ENCODE measurements around the gene BAIAP2L1. TPM values are rescaled to one million over a fixed set of nuclear protein-coding genes. Genes with fewer than 3 reads are reported as not detected.

Gene BAIAP2L1
- polyA plus RNA-seq, 1 donor (not counting 4 experiments of a cell fraction or from before 2014, with no cell fraction given) = 41.7 TPM

DNA sequence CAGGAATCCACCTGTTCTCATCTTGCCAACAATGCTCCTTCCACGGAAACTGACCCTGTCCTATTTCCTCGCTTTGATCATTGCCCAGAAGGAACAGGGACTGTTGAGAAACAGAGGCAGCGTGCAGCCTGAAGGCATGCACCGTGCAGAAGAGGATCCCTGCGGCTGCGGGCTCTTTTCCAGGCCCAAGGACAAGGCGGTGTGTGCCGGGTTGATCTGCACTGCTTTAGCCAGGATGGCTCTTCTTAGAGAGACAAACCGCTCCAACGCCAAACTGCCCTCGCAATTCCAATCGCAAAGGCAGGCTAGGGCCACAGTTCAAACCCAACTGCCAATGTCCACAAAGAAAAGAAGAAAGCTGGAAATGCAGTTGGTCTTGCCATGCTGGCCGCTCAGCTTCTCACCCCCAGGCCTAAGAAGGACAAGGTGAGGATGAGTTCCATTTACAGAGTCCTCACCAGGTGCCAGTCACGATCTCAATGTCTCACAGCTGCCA, 92.9 kb downstream of the BAIAP2L1 start:
- DNase-seq (ENCODE audit: low read depth, low spot score) (no peak), FAIRE-seq (no peak)
- H3K9ac ChIP-seq (ENCODE audit: control insufficient read depth, extremely low read depth, insufficient read depth, low read length) = no peak overlapping the region
- dilution Hi-C loops (cut with MboI; ENCODE audit: extremely low pct_ligation_motif_present, low sequenced_read_pairs) = no loop called here
- TF ChIP-seq EZH2 (IDR thresholded peaks at IDR 0.05; ENCODE audit: low read length) (no peak), CTCF (optimal IDR thresholded peaks at IDR 0.05 in 1 of 3, IDR thresholded peaks at IDR 0.05 in 1 of 3, conservative IDR thresholded peaks at IDR 0.05 in 1 of 3; ENCODE audit: extremely low read depth in 1 of 3, insufficient read depth in 2 of 3, low read length in 3 of 3) (no peak)
- H2AFZ ChIP-seq (ENCODE audit: control insufficient read depth, low read length) = no peak overlapping the region
- peaks cover 38 to 42% of the 10 kb centered on the region in 2 experiments for H3K36me3 ChIP-seq (ENCODE audit: control insufficient read depth in 2 of 2, extremely low read depth in 1 of 2, insufficient read depth in 2 of 2, low read length in 2 of 2)
- no peak overlapping the region for H3K4me2 ChIP-seq (ENCODE audit: control insufficient read depth, extremely low read depth, insufficient read depth, low read depth, low read length)
- no peak overlapping the region for H3K4me3 ChIP-seq (ENCODE audit: control insufficient read depth in 2 of 3, extremely low read depth in 1 of 3, insufficient read depth in 2 of 3, low read depth in 1 of 3, low read length in 3 of 3)
- H3K9me3 ChIP-seq (ENCODE audit: control insufficient read depth, low read depth, low read length) = no peaks in the 10 kb centered on the region
- H3K79me2 ChIP-seq (ENCODE audit: control insufficient read depth, insufficient read depth, low read length) = peaks cover 2% of the 10 kb centered on the region
- H3K9me1 ChIP-seq (ENCODE audit: control insufficient read depth, extremely low read depth, insufficient read depth, low read length) = no peaks in the 10 kb centered on the region
- H3K27ac ChIP-seq (ENCODE audit: control insufficient read depth, insufficient read depth, low read length) = no peak overlapping the region
- H3K4me1 ChIP-seq (ENCODE audit: control insufficient read depth, extremely low read depth, insufficient read depth, low read length) = no peaks in the 10 kb centered on the region
- no peaks in the 10 kb centered on the region for H4K20me1 ChIP-seq (ENCODE audit: control insufficient read depth, extremely low read depth, insufficient read depth, low read length)
- H3K27me3 ChIP-seq (ENCODE audit: control insufficient read depth, extremely low read depth, insufficient read depth, low read length) = no peaks in the 10 kb centered on the region

GRCh38 chr7:98305951-98306535, 94.8 kb downstream of the BAIAP2L1 start:
- TF ChIP-seq CTCF (optimal IDR thresholded peaks at IDR 0.05 in 1 of 3, IDR thresholded peaks at IDR 0.05 in 1 of 3, conservative IDR thresholded peaks at IDR 0.05 in 1 of 3; ENCODE audit: extremely low read depth in 1 of 3, insufficient read depth in 2 of 3, low read length in 3 of 3) (no peak), EZH2 (IDR thresholded peaks at IDR 0.05; ENCODE audit: low read length) (no peak)
- no peak overlapping the region for H3K27ac ChIP-seq (ENCODE audit: control insufficient read depth, insufficient read depth, low read length)
- H3K4me1 ChIP-seq (ENCODE audit: control insufficient read depth, extremely low read depth, insufficient read depth, low read length) = no peaks in the 10 kb centered on the region
- no peaks in the 10 kb centered on the region for H3K9me3 ChIP-seq (ENCODE audit: control insufficient read depth, low read depth, low read length)
- H3K9me1 ChIP-seq (ENCODE audit: control insufficient read depth, extremely low read depth, insufficient read depth, low read length) = no peaks in the 10 kb centered on the region
- DNase-seq (ENCODE audit: low read depth, low spot score) (no peak), FAIRE-seq (no peak)
- H2AFZ ChIP-seq (ENCODE audit: control insufficient read depth, low read length) = no peak overlapping the region
- peaks cover 38 to 52% of the 10 kb centered on the region in 2 experiments for H3K36me3 ChIP-seq (ENCODE audit: control insufficient read depth in 2 of 2, extremely low read depth in 1 of 2, insufficient read depth in 2 of 2, low read length in 2 of 2)
- no peak overlapping the region for H3K4me2 ChIP-seq (ENCODE audit: control insufficient read depth, extremely low read depth, insufficient read depth, low read depth, low read length)
- H3K9ac ChIP-seq (ENCODE audit: control insufficient read depth, extremely low read depth, insufficient read depth, low read length) = no peak overlapping the region
- H3K27me3 ChIP-seq (ENCODE audit: control insufficient read depth, extremely low read depth, insufficient read depth, low read length) = no peaks in the 10 kb centered on the region
- dilution Hi-C loops (cut with MboI; ENCODE audit: extremely low pct_ligation_motif_present, low sequenced_read_pairs) = no loop called here
- H3K79me2 ChIP-seq (ENCODE audit: control insufficient read depth, insufficient read depth, low read length) = peaks cover 2% of the 10 kb centered on the region
- H4K20me1 ChIP-seq (ENCODE audit: control insufficient read depth, extremely low read depth, insufficient read depth, low read length) = no peaks in the 10 kb centered on the region
- H3K4me3 ChIP-seq (ENCODE audit: control insufficient read depth in 2 of 3, extremely low read depth in 1 of 3, insufficient read depth in 2 of 3, low read depth in 1 of 3, low read length in 3 of 3) = no peak overlapping the region

Measured in keratinocyte (primary cell).